Measurements from ENCODE around the gene PRKG2. TPM values are rescaled to one million over a fixed set of nuclear protein-coding genes. Genes with fewer than 3 reads are reported as not detected.

PRKG2 gene
- polyA plus RNA-seq, 1 donor (not counting 4 experiments of a cell fraction or from before 2014, with no cell fraction given): 0.68 TPM

DNA sequence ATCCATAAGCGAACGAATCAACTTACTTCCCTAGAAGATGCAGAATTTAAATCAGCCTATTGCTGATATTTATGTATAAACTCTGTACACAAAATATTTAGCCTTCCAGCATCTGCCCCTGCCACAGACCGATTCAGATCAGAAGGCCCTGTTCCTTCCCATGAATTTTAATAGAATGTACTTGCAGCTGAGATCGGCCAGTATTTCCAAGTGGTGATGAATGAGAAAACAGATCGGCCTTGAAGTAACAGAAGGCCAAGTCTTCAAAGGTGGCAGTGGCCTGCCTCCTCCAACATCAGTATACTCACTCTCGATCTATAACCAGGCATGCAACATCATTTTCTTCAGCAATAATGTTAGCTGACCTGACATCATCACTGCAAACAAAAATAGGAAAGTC lies 66.4 kb downstream of the PRKG2 start:
- no peak overlapping the region for H3K9ac ChIP-seq (ENCODE audit: control insufficient read depth, extremely low read depth, insufficient read depth, low read length)
- no peaks in the 10 kb centered on the region for H3K9me3 ChIP-seq (ENCODE audit: control insufficient read depth, low read depth, low read length)
- no peaks in the 10 kb centered on the region for H4K20me1 ChIP-seq (ENCODE audit: control insufficient read depth, extremely low read depth, insufficient read depth, low read length)
- DNase-seq (ENCODE audit: low read depth, low spot score) (no peak), FAIRE-seq (no peak)
- H3K79me2 ChIP-seq (ENCODE audit: control insufficient read depth, insufficient read depth, low read length): no peaks in the 10 kb centered on the region
- peaks cover 13% of the 10 kb centered on the region for H3K4me1 ChIP-seq (ENCODE audit: control insufficient read depth, extremely low read depth, insufficient read depth, low read length)
- H3K27ac ChIP-seq (ENCODE audit: control insufficient read depth, insufficient read depth, low read length): no peak overlapping the region
- H3K36me3 ChIP-seq (ENCODE audit: control insufficient read depth in 2 of 2, extremely low read depth in 1 of 2, insufficient read depth in 2 of 2, low read length in 2 of 2): no peaks in the 10 kb centered on the region
- no peaks in the 10 kb centered on the region for H3K27me3 ChIP-seq (ENCODE audit: control insufficient read depth, extremely low read depth, insufficient read depth, low read length)
- H3K4me3 ChIP-seq (ENCODE audit: control insufficient read depth in 2 of 3, extremely low read depth in 1 of 3, insufficient read depth in 2 of 3, low read depth in 1 of 3, low read length in 3 of 3): no peak overlapping the region
- no peak overlapping the region for H3K4me2 ChIP-seq (ENCODE audit: control insufficient read depth, extremely low read depth, insufficient read depth, low read depth, low read length)
- dilution Hi-C loops (cut with MboI; ENCODE audit: extremely low pct_ligation_motif_present, low sequenced_read_pairs): no loop called here
- no peak overlapping the region for H2AFZ ChIP-seq (ENCODE audit: control insufficient read depth, low read length)
- no peak for TF ChIP-seq EZH2 (IDR thresholded peaks at IDR 0.05; ENCODE audit: low read length)
- TF ChIP-seq, protein P1, sequence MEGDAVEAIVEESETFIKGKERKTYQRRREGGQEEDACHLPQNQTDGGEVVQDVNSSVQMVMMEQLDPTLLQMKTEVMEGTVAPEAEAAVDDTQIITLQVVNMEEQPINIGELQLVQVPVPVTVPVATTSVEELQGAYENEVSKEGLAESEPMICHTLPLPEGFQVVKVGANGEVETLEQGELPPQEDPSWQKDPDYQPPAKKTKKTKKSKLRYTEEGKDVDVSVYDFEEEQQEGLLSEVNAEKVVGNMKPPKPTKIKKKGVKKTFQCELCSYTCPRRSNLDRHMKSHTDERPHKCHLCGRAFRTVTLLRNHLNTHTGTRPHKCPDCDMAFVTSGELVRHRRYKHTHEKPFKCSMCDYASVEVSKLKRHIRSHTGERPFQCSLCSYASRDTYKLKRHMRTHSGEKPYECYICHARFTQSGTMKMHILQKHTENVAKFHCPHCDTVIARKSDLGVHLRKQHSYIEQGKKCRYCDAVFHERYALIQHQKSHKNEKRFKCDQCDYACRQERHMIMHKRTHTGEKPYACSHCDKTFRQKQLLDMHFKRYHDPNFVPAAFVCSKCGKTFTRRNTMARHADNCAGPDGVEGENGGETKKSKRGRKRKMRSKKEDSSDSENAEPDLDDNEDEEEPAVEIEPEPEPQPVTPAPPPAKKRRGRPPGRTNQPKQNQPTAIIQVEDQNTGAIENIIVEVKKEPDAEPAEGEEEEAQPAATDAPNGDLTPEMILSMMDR (optimal IDR thresholded peaks at IDR 0.05 in 1 of 3, IDR thresholded peaks at IDR 0.05 in 1 of 3, conservative IDR thresholded peaks at IDR 0.05 in 1 of 3; ENCODE audit: extremely low read depth in 1 of 3, insufficient read depth in 2 of 3, low read length in 3 of 3): no peak
- no peaks in the 10 kb centered on the region for H3K9me1 ChIP-seq (ENCODE audit: control insufficient read depth, extremely low read depth, insufficient read depth, low read length)

DNA sequence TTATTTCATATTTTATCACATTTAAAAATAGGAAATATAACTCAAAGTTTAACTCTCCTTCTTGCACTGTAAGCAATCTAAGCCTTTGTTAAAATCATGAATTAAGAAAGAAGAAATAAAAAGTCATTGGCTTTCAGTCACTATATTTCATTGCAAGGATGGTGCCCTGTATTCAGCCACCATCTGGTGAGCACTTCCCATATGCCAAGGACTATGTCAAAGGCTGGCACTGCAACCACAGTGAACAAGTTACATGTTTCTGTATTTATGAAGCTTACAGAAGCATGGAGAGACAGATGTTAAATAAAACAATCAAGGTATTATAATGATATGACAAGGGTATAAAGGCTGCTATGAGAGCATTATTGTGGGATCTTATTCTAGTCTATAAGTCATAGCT lies 68.6 kb downstream of the PRKG2 start:
- Histone ChIP-seq H2AFZ (ENCODE audit: control insufficient read depth, low read length) (no peak overlapping the region), H3K9me3 (ENCODE audit: control insufficient read depth, low read depth, low read length) (no peaks in the 10 kb centered on the region), H3K4me3 (ENCODE audit: control insufficient read depth in 2 of 3, extremely low read depth in 1 of 3, insufficient read depth in 2 of 3, low read depth in 1 of 3, low read length in 3 of 3) (no peak overlapping the region), H3K4me2 (ENCODE audit: control insufficient read depth, extremely low read depth, insufficient read depth, low read depth, low read length) (no peak overlapping the region), H3K36me3 (ENCODE audit: control insufficient read depth in 2 of 2, extremely low read depth in 1 of 2, insufficient read depth in 2 of 2, low read length in 2 of 2) (no peaks in the 10 kb centered on the region), H3K9me1 (ENCODE audit: control insufficient read depth, extremely low read depth, insufficient read depth, low read length) (no peaks in the 10 kb centered on the region), H3K27me3 (ENCODE audit: control insufficient read depth, extremely low read depth, insufficient read depth, low read length) (no peaks in the 10 kb centered on the region), H4K20me1 (ENCODE audit: control insufficient read depth, extremely low read depth, insufficient read depth, low read length) (no peaks in the 10 kb centered on the region), H3K27ac (ENCODE audit: control insufficient read depth, insufficient read depth, low read length) (no peak overlapping the region), H3K4me1 (ENCODE audit: control insufficient read depth, extremely low read depth, insufficient read depth, low read length) (peaks cover 6% of the 10 kb centered on the region), H3K9ac (ENCODE audit: control insufficient read depth, extremely low read depth, insufficient read depth, low read length) (no peak overlapping the region), H3K79me2 (ENCODE audit: control insufficient read depth, insufficient read depth, low read length) (no peaks in the 10 kb centered on the region)
- no peak for TF ChIP-seq EZH2 (IDR thresholded peaks at IDR 0.05; ENCODE audit: low read length)
- TF ChIP-seq, protein P1 (optimal IDR thresholded peaks at IDR 0.05 in 1 of 3, IDR thresholded peaks at IDR 0.05 in 1 of 3, conservative IDR thresholded peaks at IDR 0.05 in 1 of 3; ENCODE audit: extremely low read depth in 1 of 3, insufficient read depth in 2 of 3, low read length in 3 of 3): no peak
- no peak for DNase-seq (ENCODE audit: low read depth, low spot score)
- dilution Hi-C loops (cut with MboI; ENCODE audit: extremely low pct_ligation_motif_present, low sequenced_read_pairs): no loop called here
- FAIRE-seq: no peak
